Fibroblast of skin of right quadriceps (primary cell): ENCODE results near the gene YY2.

Experiments
- DNase-seq: peaks from one replicate; pipeline ENCODE4 v3.0.0-alpha.2; 2013

The YY2 gene

DNA sequence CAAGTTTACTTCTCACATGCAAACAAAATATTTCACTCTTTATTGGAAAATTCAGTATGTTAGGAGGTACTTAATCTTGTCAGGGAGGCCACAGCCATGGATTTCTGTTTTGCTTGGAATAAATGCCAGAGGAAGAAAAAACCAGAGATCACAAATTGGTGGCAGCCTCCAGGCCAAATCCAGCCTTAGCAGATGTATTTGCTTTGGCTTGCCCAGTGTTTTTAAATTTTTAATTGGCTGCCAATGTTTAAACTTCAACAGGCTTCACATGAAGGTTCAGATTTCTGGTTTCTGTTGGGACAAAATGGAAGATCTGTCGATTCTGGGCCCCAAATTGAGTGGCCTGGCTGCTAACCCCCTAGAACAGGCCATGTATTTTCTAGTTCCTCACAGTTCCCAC is 19.2 kb downstream of the YY2 start:
- DNase-seq, result no peak

DNA sequence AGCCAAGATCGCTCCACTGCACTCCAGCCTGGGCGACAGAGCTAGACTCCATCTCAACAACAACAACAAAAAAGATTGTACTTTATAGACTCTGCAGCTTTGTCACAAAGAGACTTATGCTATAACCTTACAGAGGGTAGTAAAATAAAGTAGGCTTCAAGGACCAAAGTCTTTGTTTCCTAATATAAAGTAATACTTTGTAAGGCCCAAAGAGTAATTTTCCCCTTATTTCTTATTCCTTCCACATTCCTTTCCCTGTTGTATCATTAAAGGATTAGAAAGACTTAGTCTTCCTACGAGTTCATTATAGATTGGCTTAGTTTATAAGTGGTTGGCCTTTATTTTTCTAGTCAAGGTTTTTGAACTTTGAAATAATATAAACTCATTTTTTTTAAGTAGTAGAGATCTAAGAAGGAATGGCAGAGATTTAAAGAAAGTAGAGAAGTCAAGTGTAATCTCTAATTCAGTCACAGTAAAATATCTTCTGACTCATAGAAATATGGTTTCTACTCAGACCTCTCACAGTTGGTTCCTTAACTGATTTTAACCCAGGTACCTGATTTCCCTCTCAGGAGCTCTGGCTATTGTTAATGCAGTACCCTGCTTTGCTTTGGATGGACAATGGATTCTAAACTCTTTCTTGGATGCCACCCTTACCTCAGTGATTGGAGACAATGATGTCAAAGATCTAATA is 26.2 kb downstream of the YY2 start:
- DNase-seq, result no peak

DNA sequence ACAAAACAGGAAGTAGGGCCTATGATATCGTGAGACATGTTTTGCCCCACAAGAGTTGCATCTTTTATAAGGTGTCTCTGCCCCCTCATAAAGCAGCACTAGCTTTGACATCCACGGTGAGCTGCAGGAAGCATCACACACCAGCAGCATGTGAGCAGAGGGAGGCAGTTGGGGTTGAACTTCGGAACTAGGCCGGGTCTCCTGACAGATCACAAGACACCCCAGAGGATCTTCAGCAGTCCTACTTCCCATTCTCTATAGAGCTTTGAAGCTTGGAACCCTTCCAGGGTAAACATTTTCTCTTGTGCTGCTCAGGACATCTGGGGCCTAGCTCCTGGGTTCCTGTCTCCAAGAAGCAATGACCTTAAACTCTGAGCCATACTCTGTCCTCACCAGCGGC is 27.5 kb downstream of the YY2 start:
- no peak for DNase-seq

DNA sequence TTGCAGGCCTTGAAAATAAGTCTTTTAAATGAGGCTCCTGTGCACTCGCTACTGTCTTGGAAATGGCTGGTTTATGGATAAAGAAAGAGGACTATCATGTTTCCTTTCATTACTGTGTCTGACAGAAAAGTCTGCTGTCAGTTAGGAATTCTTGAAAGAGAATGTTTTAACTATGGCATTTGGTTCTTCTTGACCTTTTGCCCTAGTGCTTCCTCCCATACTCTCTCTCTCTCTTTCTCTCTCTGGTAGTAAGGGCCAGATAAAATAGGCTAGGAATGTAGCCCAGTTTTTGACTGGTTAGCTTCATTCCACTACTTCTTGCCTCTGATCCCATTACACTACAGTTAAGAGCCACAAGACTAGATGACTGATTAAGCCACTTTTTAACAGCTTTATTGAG is 29.8 kb downstream of the YY2 start:
- DNase-seq, result peak; percentile 33

DNA sequence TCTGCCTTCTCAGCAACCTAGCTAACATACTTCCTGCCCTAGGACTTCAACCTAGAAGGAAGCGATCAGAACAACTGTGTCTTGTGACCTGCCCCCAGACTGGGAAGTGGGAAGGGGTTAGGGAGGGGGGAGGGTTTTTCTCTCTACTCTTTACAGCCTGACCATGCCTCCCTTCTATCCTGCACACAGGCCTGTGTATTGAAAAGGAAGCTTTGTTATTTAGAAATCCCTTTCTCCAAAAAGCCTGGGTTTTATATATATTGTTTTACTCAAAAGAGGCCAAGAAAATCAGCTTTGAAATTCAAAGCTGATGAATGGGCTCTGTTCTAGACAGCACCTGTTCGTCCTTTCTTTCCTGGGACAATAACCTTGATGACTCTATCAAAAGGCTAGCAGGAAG is 49.5 kb downstream of the YY2 start:
- DNase-seq, result no peak

DNA sequence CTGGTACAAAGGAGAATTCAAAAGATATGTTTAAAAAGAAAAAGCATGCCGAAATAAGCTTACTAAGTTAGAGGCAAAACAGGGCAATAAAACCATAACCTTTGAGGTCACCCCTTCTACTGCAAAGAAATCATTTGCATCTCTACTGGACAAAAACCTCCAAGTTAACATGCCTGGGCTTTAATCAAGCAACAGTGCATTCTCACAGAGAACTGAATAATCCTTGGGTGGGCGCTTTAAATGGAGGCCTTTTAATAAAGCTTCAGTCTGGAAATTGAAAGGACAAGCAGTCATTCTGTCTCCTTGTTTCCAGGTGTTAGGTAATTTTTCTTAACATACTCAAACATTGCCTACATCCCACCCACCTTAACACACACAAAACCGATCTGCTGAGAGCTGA is 50.2 kb downstream of the YY2 start:
- no peak for DNase-seq

DNA sequence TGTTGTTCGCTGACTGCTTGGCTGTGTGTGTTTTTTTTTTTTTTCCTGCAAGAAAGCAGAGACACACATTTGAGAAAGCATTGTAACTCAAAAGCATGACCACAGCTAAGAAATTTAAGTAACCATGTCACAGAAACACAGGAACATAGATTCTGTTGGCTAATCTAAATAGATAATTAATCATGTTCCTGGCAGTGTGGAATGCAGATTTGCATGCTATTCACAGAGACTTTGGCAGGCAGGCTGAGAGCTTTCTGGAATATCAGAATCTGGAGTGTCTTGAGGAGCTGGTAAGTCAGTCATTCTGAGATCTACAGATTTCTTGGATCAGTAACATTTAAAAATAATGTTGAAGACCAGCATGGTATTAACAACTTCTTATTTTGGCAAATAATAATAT is 51.5 kb downstream of the YY2 start:
- DNase-seq, result peak; percentile 53
